ENCODE data around the gene UBE2R2. TPM values are rescaled to one million over a fixed set of nuclear protein-coding genes. Genes with fewer than 3 reads are reported as not detected.

UBE2R2 gene, protein sequence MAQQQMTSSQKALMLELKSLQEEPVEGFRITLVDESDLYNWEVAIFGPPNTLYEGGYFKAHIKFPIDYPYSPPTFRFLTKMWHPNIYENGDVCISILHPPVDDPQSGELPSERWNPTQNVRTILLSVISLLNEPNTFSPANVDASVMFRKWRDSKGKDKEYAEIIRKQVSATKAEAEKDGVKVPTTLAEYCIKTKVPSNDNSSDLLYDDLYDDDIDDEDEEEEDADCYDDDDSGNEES
- 14.1 and 15.2 TPM in 2 replicates for total RNA-seq (2014; rRNA removed; shearing (Covaris generic))

GRCh38 chr9:33816327-33817252, at the start of gene UBE2R2:
Gene UBE2R2 (plus strand): TSS chr9:33817160. CDS start chr9:33817758, 598 bp downstream.

DNA sequence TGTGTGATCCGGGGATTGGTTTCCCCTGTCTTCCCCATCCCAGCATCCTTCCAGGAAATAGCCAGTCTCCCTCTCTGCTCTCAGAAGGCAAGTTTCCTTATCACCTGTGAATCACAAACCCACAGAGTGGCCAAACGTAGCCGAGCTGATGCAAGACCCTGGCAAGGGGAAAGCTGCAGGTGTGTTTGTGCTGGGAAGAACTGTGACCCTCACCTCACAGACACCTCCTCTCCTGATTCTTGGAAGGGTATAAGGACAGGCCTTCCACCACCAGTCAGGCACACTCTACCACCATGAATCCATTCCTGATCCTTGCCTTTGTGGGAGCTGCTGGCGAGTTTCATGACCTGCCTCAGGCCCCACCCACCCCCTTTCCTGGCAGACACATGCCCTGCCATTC, 21.7 kb upstream of the UBE2R2 start, which contains the start of gene PRSS3:
Gene PRSS3, plus strand, starts transcription at position 281 of the 400 bp plus-strand sequence. Its CDS starts 13 bp downstream, at position 294.

Small RNA genes lying within 50 kb of the gene (small RNA-seq; reads per million reads assigned to genes)
- not detected for gene RF00019
- gene RNU4ATAC11P, result not detected
- 32.8 reads per million, percentile 94 among the genes with 10 or more reads in this experiment for gene SNORD121A
- not detected for gene SNORD121B

Other genes starting within 250 kb of the UBE2R2 start
- gene PRSS3, start 21.6 kb upstream of the UBE2R2 start, total RNA-seq (2014; rRNA removed; shearing (Covaris generic)), result not detected in 2 replicates
- gene UBAP2, start 231.7 kb downstream of the UBE2R2 start, total RNA-seq (2014; rRNA removed; shearing (Covaris generic)), result 8.3 and 12.0 TPM in 2 replicates

All from A375 (cell line).